ENCODE results near the gene PFKFB4. TPM values are rescaled to one million over a fixed set of nuclear protein-coding genes. Genes with fewer than 3 reads are reported as not detected.

The PFKFB4 gene
- total and polyA plus RNA-seq, 2 experiments from 2014 or later, result 9.5 to 14.1 TPM

DNA sequence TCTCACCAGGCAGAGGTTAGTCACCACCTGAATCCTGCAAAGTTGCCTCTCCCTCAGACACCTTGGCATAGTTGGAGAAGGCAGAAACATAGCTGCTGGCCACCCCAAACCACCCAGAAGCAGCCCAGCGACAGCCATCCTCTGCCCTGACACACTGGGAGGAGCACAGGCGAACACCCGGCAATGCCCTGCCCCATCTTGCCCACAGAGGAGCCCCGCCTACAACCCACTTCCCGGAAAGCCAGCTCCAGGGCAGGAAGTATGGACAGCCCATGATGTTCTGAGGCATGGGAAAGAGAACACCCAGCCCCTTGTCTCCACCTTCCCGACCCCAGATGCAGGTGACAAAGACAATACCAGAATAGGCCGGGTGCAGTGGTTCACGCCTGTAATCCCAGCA, 40.0 kb downstream of the PFKFB4 start:
- H3K27ac ChIP-seq, result no peak overlapping the region
- 84% methylated on average over 8 of the region's 8 CpGs for WGBS (ENCODE audit: low lambda C conversion rate, missing lambda C conversion rate)
- no peaks in the 10 kb centered on the region for H3K27me3 ChIP-seq
- TF ChIP-seq EZH2 (IDR thresholded peaks at IDR 0.05; ENCODE audit: borderline replicate concordance) (no peak), EZH2phosphoT487 (IDR thresholded peaks at IDR 0.05; ENCODE audit: low read depth, severe bottlenecking, unreplicated experiment) (no peak)
- TF ChIP-seq, protein P1, sequence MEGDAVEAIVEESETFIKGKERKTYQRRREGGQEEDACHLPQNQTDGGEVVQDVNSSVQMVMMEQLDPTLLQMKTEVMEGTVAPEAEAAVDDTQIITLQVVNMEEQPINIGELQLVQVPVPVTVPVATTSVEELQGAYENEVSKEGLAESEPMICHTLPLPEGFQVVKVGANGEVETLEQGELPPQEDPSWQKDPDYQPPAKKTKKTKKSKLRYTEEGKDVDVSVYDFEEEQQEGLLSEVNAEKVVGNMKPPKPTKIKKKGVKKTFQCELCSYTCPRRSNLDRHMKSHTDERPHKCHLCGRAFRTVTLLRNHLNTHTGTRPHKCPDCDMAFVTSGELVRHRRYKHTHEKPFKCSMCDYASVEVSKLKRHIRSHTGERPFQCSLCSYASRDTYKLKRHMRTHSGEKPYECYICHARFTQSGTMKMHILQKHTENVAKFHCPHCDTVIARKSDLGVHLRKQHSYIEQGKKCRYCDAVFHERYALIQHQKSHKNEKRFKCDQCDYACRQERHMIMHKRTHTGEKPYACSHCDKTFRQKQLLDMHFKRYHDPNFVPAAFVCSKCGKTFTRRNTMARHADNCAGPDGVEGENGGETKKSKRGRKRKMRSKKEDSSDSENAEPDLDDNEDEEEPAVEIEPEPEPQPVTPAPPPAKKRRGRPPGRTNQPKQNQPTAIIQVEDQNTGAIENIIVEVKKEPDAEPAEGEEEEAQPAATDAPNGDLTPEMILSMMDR (IDR thresholded peaks at IDR 0.05; ENCODE audit: poor library complexity), result no peak
- no peaks in the 10 kb centered on the region for H3K36me3 ChIP-seq (replicated peaks; ENCODE audit: insufficient read depth, low read depth)
- no peaks in the 10 kb centered on the region for H3K9me3 ChIP-seq (ENCODE audit: low read depth)
- no peak overlapping the region for H2AFZ ChIP-seq
- no peak overlapping the region for H3K4me3 ChIP-seq
- no peak for DNase-seq (ENCODE audit: low spot score)
- no peaks in the 10 kb centered on the region for H3K4me1 ChIP-seq (ENCODE audit: insufficient read depth)
- H3K79me2 ChIP-seq, result no peaks in the 10 kb centered on the region
- no peak overlapping the region for H3K4me2 ChIP-seq
- no peaks in the 10 kb centered on the region for H4K20me1 ChIP-seq (ENCODE audit: insufficient read depth, poor library complexity, severe bottlenecking)
- H3K9me2 ChIP-seq (replicated peaks; ENCODE audit: insufficient read depth), result no peaks in the 10 kb centered on the region

DNA sequence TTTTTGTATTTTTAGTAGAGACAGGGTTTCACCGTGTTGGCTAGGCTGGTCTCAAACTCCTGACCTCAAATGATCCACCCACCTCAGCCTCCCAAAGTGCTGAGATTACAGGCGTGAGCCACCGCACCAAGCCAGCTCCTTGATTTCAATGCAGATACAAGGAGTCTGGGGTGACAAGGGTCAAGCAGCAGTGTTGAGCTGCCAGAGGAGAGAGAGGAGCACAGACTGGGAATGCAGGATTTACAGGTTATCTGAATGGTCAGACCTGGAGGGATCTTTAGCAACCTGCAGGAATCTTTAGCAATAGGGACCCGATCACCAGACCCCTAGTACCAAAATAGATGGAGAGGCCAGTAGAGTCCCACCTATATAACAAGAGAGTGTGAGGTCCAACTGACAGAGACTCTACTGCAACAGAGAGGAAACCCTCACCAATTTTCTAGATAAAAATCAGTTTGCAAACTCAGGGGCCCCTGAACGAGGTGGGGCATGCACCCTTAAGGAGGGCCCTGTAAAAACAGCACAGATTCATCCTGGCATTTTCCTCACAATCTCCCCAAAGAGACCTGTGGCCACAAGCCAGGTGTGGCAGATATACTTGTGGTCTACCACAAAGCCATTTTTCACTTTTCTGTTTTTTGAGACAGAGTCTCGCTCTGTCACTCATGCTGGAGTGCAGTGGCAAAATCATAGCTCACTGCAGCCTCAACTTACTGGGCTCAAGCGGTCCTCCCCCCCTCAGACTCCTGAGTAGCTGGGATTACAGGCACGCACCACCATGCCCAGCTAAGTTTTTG, 42.0 kb downstream of the PFKFB4 start:
- DNase-seq (ENCODE audit: low spot score), result no peak
- no peak for TF ChIP-seq EZH2 (IDR thresholded peaks at IDR 0.05; ENCODE audit: borderline replicate concordance)
- TF ChIP-seq, protein P1 (IDR thresholded peaks at IDR 0.05; ENCODE audit: poor library complexity), result no peak
- TF ChIP-seq EZH2phosphoT487 (IDR thresholded peaks at IDR 0.05; ENCODE audit: low read depth, severe bottlenecking, unreplicated experiment), result no peak
- Histone ChIP-seq H3K4me2 (no peak overlapping the region), H3K9me3 (ENCODE audit: low read depth) (no peaks in the 10 kb centered on the region), H3K36me3 (replicated peaks; ENCODE audit: insufficient read depth, low read depth) (no peaks in the 10 kb centered on the region), H2AFZ (no peak overlapping the region), H3K4me3 (no peak overlapping the region), H3K79me2 (no peaks in the 10 kb centered on the region), H3K27me3 (no peaks in the 10 kb centered on the region), H3K9me2 (replicated peaks; ENCODE audit: insufficient read depth) (no peaks in the 10 kb centered on the region), H3K4me1 (ENCODE audit: insufficient read depth) (no peaks in the 10 kb centered on the region), H4K20me1 (ENCODE audit: insufficient read depth, poor library complexity, severe bottlenecking) (no peaks in the 10 kb centered on the region), H3K27ac (no peak overlapping the region)
- WGBS (ENCODE audit: low lambda C conversion rate, missing lambda C conversion rate), result 79% methylated on average over 8 of the region's 8 CpGs

DNA sequence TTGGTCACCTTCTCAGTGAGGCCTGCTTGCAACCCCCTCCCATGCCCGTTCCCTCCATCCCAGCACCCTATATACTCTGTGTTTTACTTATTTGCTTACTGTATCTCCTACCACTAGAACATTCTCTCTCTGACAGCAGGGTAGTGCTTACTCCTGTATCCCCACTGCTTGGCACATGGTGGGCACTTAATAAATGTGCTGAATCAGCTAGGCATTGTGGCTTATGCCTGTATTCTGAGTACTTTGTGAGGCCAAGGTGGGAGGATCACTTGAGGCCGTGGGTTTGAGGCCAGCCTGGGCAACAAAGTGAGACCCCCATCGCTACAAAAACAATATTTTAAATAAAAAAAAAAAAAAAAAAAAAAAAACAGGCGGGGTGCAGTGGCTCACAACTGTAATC, 45.1 kb downstream of the PFKFB4 start:
- 89% methylated on average over 4 of the region's 4 CpGs for WGBS (ENCODE audit: low lambda C conversion rate, missing lambda C conversion rate)
- no peaks in the 10 kb centered on the region for H3K27me3 ChIP-seq
- no peak for TF ChIP-seq EZH2phosphoT487 (IDR thresholded peaks at IDR 0.05; ENCODE audit: low read depth, severe bottlenecking, unreplicated experiment)
- TF ChIP-seq, protein P1 (IDR thresholded peaks at IDR 0.05; ENCODE audit: poor library complexity), result no peak
- TF ChIP-seq EZH2 (IDR thresholded peaks at IDR 0.05; ENCODE audit: borderline replicate concordance), result no peak

More for the DNA sequence above, 45.1 kb downstream of the PFKFB4 start:
- no peaks in the 10 kb centered on the region for H3K9me2 ChIP-seq (replicated peaks; ENCODE audit: insufficient read depth)
- H3K4me1 ChIP-seq (ENCODE audit: insufficient read depth), result no peaks in the 10 kb centered on the region
- no peak overlapping the region for H3K27ac ChIP-seq
- no peak overlapping the region for H3K4me3 ChIP-seq
- no peak overlapping the region for H3K4me2 ChIP-seq
- H4K20me1 ChIP-seq (ENCODE audit: insufficient read depth, poor library complexity, severe bottlenecking), result no peaks in the 10 kb centered on the region
- no peaks in the 10 kb centered on the region for H3K9me3 ChIP-seq (ENCODE audit: low read depth)
- no peaks in the 10 kb centered on the region for H3K79me2 ChIP-seq
- H2AFZ ChIP-seq, result no peak overlapping the region
- no peak for DNase-seq (ENCODE audit: low spot score)
- H3K36me3 ChIP-seq (replicated peaks; ENCODE audit: insufficient read depth, low read depth), result no peaks in the 10 kb centered on the region

Data from hepatocyte (in vitro differentiated cells).